ENCODE results near the gene ACSBG1. TPM values are rescaled to one million over a fixed set of nuclear protein-coding genes. Genes with fewer than 3 reads are reported as not detected.

Gene ACSBG1
- total and polyA plus RNA-seq, 12 donors, result 1.9 to 42.3 (median 5.6) TPM

GRCh38 chr15:78194568-78194925 lies 39.8 kb downstream of the ACSBG1 start:
- peak in 3 of 7 donors; percentile 13 to 33 (median 20) for DNase-seq
- H3K36me3 ChIP-seq (replicated peaks in 1 of 2), result no peaks in the 10 kb centered on the region
- intact Hi-C loops (cut with DNase I), result loop anchor here in 1 of 2 donors (5.0 kb wide), 2 partner anchors 62 to 82 kb away; partner anchors contain the start of gene CIB2
- no peaks in the 10 kb centered on the region for H3K27me3 ChIP-seq
- H3K4me3 ChIP-seq, result no peak overlapping the region
- H3K27ac ChIP-seq, result no peak overlapping the region
- WGBS, 4 donors, result 91 to 100% (median 92%) methylated on average over 3 to 15 of the region's 15 CpGs
- H3K9me3 ChIP-seq (replicated peaks in 1 of 3), result no peaks in the 10 kb centered on the region
- H3K4me1 ChIP-seq (replicated peaks in 1 of 2), result no peaks in the 10 kb centered on the region
- no peak for TF ChIP-seq CTCF (IDR thresholded peaks at IDR 0.05)
- no peak for TF ChIP-seq POLR2A (IDR thresholded peaks at IDR 0.05)

- no peaks in the 10 kb centered on the region for H3K27me3 ChIP-seq
- TF ChIP-seq POLR2A (IDR thresholded peaks at IDR 0.05) (no peak), CTCF (IDR thresholded peaks at IDR 0.05) (no peak)
- no peak overlapping the region for H3K27ac ChIP-seq
- no peaks in the 10 kb centered on the region for H3K4me1 ChIP-seq (replicated peaks in 1 of 2)
- no peak overlapping the region for H3K4me3 ChIP-seq
- intact Hi-C loops (cut with DNase I), result loop anchor here in 1 of 2 donors (5.0 kb wide), 2 partner anchors 62 to 82 kb away; partner anchors contain the start of gene CIB2
- 88 to 95% (median 92%) methylated on average over 10 to 15 of the region's 15 CpGs for WGBS, 4 donors
- H3K9me3 ChIP-seq (replicated peaks in 1 of 3), result no peaks in the 10 kb centered on the region
- DNase-seq, result peak in 3 of 7 donors; percentile 11 to 23 (median 12)
- H3K36me3 ChIP-seq (replicated peaks in 1 of 2), result no peaks in the 10 kb centered on the region
Observed at GRCh38 chr15:78193731-78194567, 40.4 kb downstream of the ACSBG1 start.

- DNase-seq, result peak in 3 of 7 donors; percentile 11 to 31 (median 14)
- Histone ChIP-seq H3K27ac (no peak overlapping the region), H3K4me1 (replicated peaks in 1 of 2) (no peaks in the 10 kb centered on the region), H3K27me3 (no peaks in the 10 kb centered on the region), H3K4me3 (no peak overlapping the region), H3K36me3 (replicated peaks in 1 of 2) (no peaks in the 10 kb centered on the region), H3K9me3 (replicated peaks in 1 of 3) (no peaks in the 10 kb centered on the region)
- WGBS, 4 donors, result 93 to 97% (median 95%) methylated on average over 7 to 10 of the region's 10 CpGs
- TF ChIP-seq POLR2A (IDR thresholded peaks at IDR 0.05) (no peak), CTCF (IDR thresholded peaks at IDR 0.05) (no peak)
- intact Hi-C loops (cut with DNase I), result loop anchor here in 1 of 2 donors (5.0 kb wide), 2 partner anchors 61 to 81 kb away; partner anchors contain the start of gene CIB2
Observed at GRCh38 chr15:78192826-78193594, 41.4 kb downstream of the ACSBG1 start.

- no peaks in the 10 kb centered on the region for H3K27me3 ChIP-seq
- H3K4me1 ChIP-seq (replicated peaks in 1 of 2), result no peaks in the 10 kb centered on the region
- H3K4me3 ChIP-seq, result no peak overlapping the region
- no peak overlapping the region for H3K27ac ChIP-seq
- H3K36me3 ChIP-seq (replicated peaks in 1 of 2), result no peaks in the 10 kb centered on the region
- TF ChIP-seq POLR2A (IDR thresholded peaks at IDR 0.05) (no peak), CTCF (IDR thresholded peaks at IDR 0.05) (no peak)
- peak in 3 of 7 donors; percentile 4 to 13 (median 6) for DNase-seq
- WGBS, 4 donors, result 86 to 94% (median 92%) methylated on average over 4 of the region's 4 CpGs
- intact Hi-C loops (cut with DNase I), result no loop called here
- no peaks in the 10 kb centered on the region for H3K9me3 ChIP-seq (replicated peaks in 1 of 3)
Observed at GRCh38 chr15:78182821-78183220, 51.5 kb downstream of the ACSBG1 start.
